H1 (cell line): ENCODE results near the gene ARF3. TPM values are rescaled to one million over a fixed set of nuclear protein-coding genes. Genes with fewer than 3 reads are reported as not detected.

ENCODE experiments used
- CTCF ChIA-PET: fragments of 300-600 bp; sonication (Branson Sonifier 250); formaldehyde crosslinking; loops from one replicate; lab custom pipeline; 2021; ENCODE audit not compliant: partially characterized antibody; lab: Charles Lee
- POLR2A ChIA-PET: fragments of 300-600 bp; sonication (Branson Sonifier 250); formaldehyde crosslinking; loops from one replicate; lab custom pipeline; 2021; ENCODE audit warnings: inconsistent platforms; ENCODE audit not compliant: partially characterized antibody; lab: Charles Lee
- DNase-seq, 2 experiments: peaks; one replicate each; pipeline versions ENCODE4 v3.0.0 to v3.0.0-alpha.2; 2010 to 2022; ENCODE audit warnings: low spot score in 2 of 2, low read depth in 1 of 2, mixed read lengths in 1 of 2
- FAIRE-seq: peaks from 2 replicates; lab custom pipeline; 2011; peaks lifted over from hg19 to GRCh38; lab: Jason Lieb, UNC
- H2AFZ ChIP-seq: 2 replicates; pipeline ENCODE4 v1.8.1; 2012; ENCODE audit warnings: low read length, inconsistent platforms
- H2AK5ac ChIP-seq: 2 replicates; pipeline ENCODE4 v1.6.1; 2013; ENCODE audit warnings: low read depth, low read length
- H2BK120ac ChIP-seq: replicated peaks from 2 replicates; pipeline ENCODE3; 2013; ENCODE audit warnings: low read depth, low read length, inconsistent platforms
- H2BK12ac ChIP-seq: 2 replicates; pipeline ENCODE4 v1.6.1; 2013; ENCODE audit warnings: low read depth, low read length
- H2BK15ac ChIP-seq: 2 replicates; pipeline ENCODE4 v1.6.1; 2013; ENCODE audit warnings: low read length
- H2BK20ac ChIP-seq: 2 replicates; pipeline ENCODE4 v1.6.1; 2013; ENCODE audit warnings: low read length
- H2BK5ac ChIP-seq: 2 replicates; pipeline ENCODE4 v1.6.1; 2013; ENCODE audit warnings: low read depth, low read length
- H3K14ac ChIP-seq: 2 replicates; pipeline ENCODE4 v1.6.1; 2013; ENCODE audit warnings: inconsistent platforms; ENCODE audit not compliant: insufficient read length
- H3K18ac ChIP-seq: 2 replicates; pipeline ENCODE4 v1.6.1; 2013; ENCODE audit warnings: low read length; ENCODE audit errors: extremely low read depth
- H3K23ac ChIP-seq: 2 replicates; pipeline ENCODE4 v1.6.1; 2013; ENCODE audit warnings: inconsistent platforms; ENCODE audit not compliant: insufficient read length
- H3K23me2 ChIP-seq: 2 replicates; pipeline ENCODE4 v1.6.1; 2013; ENCODE audit warnings: low read depth, low read length
- H3K27ac ChIP-seq: 2 replicates; pipeline ENCODE4 v1.6.1; 2011; ENCODE audit warnings: low read depth, low read length, inconsistent platforms
- H3K27me3 ChIP-seq, 4 experiments: replicated peaks in 1 of 4; 1 replicate in 1 of 4; 2 replicates in 3 of 4; pipeline versions ENCODE4 v1.6.1 to v1.8.1; 2011 to 2013; ENCODE audit warnings: low read length in 3 of 4, mild to moderate bottlenecking in 3 of 4, inconsistent platforms in 2 of 4, mixed read lengths in 2 of 4, moderate library complexity in 1 of 4; ENCODE audit not compliant: control insufficient read depth in 3 of 4, insufficient read depth in 3 of 4; ENCODE audit errors: extremely low read depth in 1 of 4
- H3K36me3 ChIP-seq, 4 experiments: 2 replicates each; pipeline versions ENCODE4 v1.6.1 to v1.8.1; 2011 to 2013; ENCODE audit warnings: mild to moderate bottlenecking in 4 of 4, low read length in 3 of 4, moderate library complexity in 2 of 4, control low read depth in 1 of 4, inconsistent platforms in 1 of 4; ENCODE audit not compliant: insufficient read depth in 4 of 4, control insufficient read depth in 2 of 4
- H3K4ac ChIP-seq: replicated peaks from 2 replicates; pipeline ENCODE3; 2013; ENCODE audit warnings: low read length, low read depth, mixed read lengths, inconsistent platforms; ENCODE audit not compliant: insufficient read length
- H3K4me1 ChIP-seq, 4 experiments: replicated peaks in 1 of 4; 1 replicate in 1 of 4; 2 replicates in 3 of 4; pipeline versions ENCODE4 v1.6.1 to v1.8.1; 2011 to 2013; ENCODE audit warnings: low read length in 3 of 4, inconsistent platforms in 2 of 4, mixed read lengths in 1 of 4; ENCODE audit not compliant: insufficient read depth in 4 of 4, control insufficient read depth in 3 of 4
- H3K4me2 ChIP-seq, 2 experiments: 2 replicates each; pipeline versions ENCODE4 v1.6.1 to v1.8.1; 2011 to 2013; ENCODE audit warnings: low read depth in 2 of 2, low read length in 2 of 2, control low read depth in 1 of 2, inconsistent platforms in 1 of 2, mild to moderate bottlenecking in 1 of 2; ENCODE audit not compliant: insufficient read depth in 1 of 2
- H3K4me3 ChIP-seq, 4 experiments: fragments of 200-600, 300-600 bp in 1 of 4; sonication (generic), shearing (Covaris generic), sonication (Bioruptor Twin) in 1 of 4; 2 replicates each; pipeline versions ENCODE4 v1.5.1 to v1.8.1; 2011 to 2016; ENCODE audit warnings: low read length in 4 of 4, low read depth in 3 of 4, control low read depth in 2 of 4, inconsistent platforms in 2 of 4, mild to moderate bottlenecking in 2 of 4, mixed read lengths in 1 of 4, moderate library complexity in 1 of 4; ENCODE audit not compliant: insufficient read depth in 2 of 4; ENCODE audit errors: extremely low read depth in 1 of 4
- H3K56ac ChIP-seq: replicated peaks from 2 replicates; pipeline ENCODE3; 2013; ENCODE audit warnings: low read depth, mild to moderate bottlenecking, mixed read lengths, low read length, inconsistent platforms; ENCODE audit not compliant: insufficient read length
- H3K79me1 ChIP-seq: 2 replicates; pipeline ENCODE4 v1.6.1; 2013; ENCODE audit warnings: low read depth, low read length, control low read depth
- H3K79me2 ChIP-seq, 2 experiments: 2 replicates each; pipeline versions ENCODE4 v1.6.1 to v1.8.1; 2012 to 2013; ENCODE audit warnings: low read length in 2 of 2, mild to moderate bottlenecking in 2 of 2, inconsistent platforms in 1 of 2; ENCODE audit not compliant: insufficient read depth in 2 of 2, control insufficient read depth in 1 of 2
- H3K9ac ChIP-seq, 4 experiments: replicated peaks in 1 of 4; 1 replicate in 1 of 4; 2 replicates in 3 of 4; pipeline versions ENCODE4 v1.6.1 to v1.8.1; 2011 to 2013; ENCODE audit warnings: low read depth in 3 of 4, low read length in 3 of 4, control low read depth in 2 of 4, mild to moderate bottlenecking in 2 of 4, moderate library complexity in 2 of 4, inconsistent platforms in 1 of 4; ENCODE audit errors: extremely low read depth in 1 of 4
- H3K9me3 ChIP-seq, 2 experiments: 2 replicates each; pipeline versions ENCODE4 v1.6.1 to v1.8.1; 2012 to 2013; ENCODE audit warnings: mild to moderate bottlenecking in 2 of 2, moderate library complexity in 2 of 2, control low read depth in 1 of 2, inconsistent platforms in 1 of 2, low read depth in 1 of 2, low read length in 1 of 2, mixed read lengths in 1 of 2; ENCODE audit not compliant: insufficient read depth in 2 of 2
- H4K20me1 ChIP-seq, 2 experiments: replicated peaks in 1 of 2; 2 replicates each; pipeline versions ENCODE3 to v1.8.1; 2011 to 2013; ENCODE audit warnings: inconsistent platforms in 2 of 2, low read length in 2 of 2, mild to moderate bottlenecking in 1 of 2; ENCODE audit not compliant: insufficient read depth in 2 of 2, control insufficient read depth in 1 of 2
- H4K5ac ChIP-seq: 2 replicates; pipeline ENCODE4 v1.6.1; 2013; ENCODE audit warnings: low read length, low read depth, mixed read lengths, inconsistent platforms; ENCODE audit not compliant: insufficient read length
- H4K8ac ChIP-seq: 2 replicates; pipeline ENCODE4 v1.8.0; 2013; ENCODE audit warnings: mild to moderate bottlenecking, moderate library complexity, low read length, inconsistent platforms; ENCODE audit not compliant: insufficient read depth; ENCODE audit errors: extremely low read depth
- H4K91ac ChIP-seq: replicated peaks from 2 replicates; pipeline ENCODE3; 2013; ENCODE audit warnings: low read length, mixed read lengths, inconsistent platforms; ENCODE audit not compliant: insufficient read length
- EZH2 ChIP-seq: fragments of 200-600 bp; sonication (generic); IDR thresholded peaks from 2 replicates; pipeline ENCODE4 v1.7.1; 2012; ENCODE audit warnings: low read depth, mild to moderate bottlenecking, moderate library complexity, low read length, inconsistent platforms; ENCODE audit not compliant: severe bottlenecking
- TBP ChIP-seq: IDR thresholded peaks from 2 replicates; pipeline ENCODE4 v1.6.1; 2011; ENCODE audit warnings: low read depth, low read length, improper control_type of control experiment
- WGBS, 2 experiments: shearing (Covaris generic) in 1 of 2; methylation state at CpG; one replicate each; pipeline versions ENCODE4 v1.1.6 to v1.1.7; 2013 to 2015; ENCODE audit warnings: low lambda C conversion rate in 2 of 2, mixed read lengths in 2 of 2, inconsistent platforms in 1 of 2, low coverage in 1 of 2, missing lambda C conversion rate in 1 of 2; ENCODE audit not compliant: insufficient replicate concordance in 2 of 2, insufficient coverage in 1 of 2, insufficient read length in 1 of 2; ENCODE audit errors: extremely low coverage in 1 of 2, missing lambda C conversion rate in 1 of 2; 5-methylcytosine and 5-hydroxymethylcytosine counted together
- polyA plus RNA-seq, 7 experiments: library from polyadenylated mRNA; depleted of rRNA in 3 of 7; stranded (reverse) in 5 of 7; unstranded in 2 of 7; fragments of >200 nt in 5 of 7; fragments of 200-250 nt in 2 of 7; gene quantifications; 1 replicate in 5 of 7; 2 replicates in 1 of 7; 4 replicates in 1 of 7; pipeline versions ENCODE4 v1.2.1 to v1.2.3, GENCODE V29; 2011 to 2013; ENCODE audit warnings: missing spikeins in 2 of 7, mixed read lengths in 2 of 7
- total RNA-seq: library from RNA; stranded (reverse); fragmentation: NEBNext Ultra II Directional; extraction: Animal tissue kit (Norgen Biotek cat#: 25700); gene quantifications from 2 replicates; pipeline ENCODE4 v1.2.1, GENCODE V29; 2021

Gene ARF3
- total and polyA plus RNA-seq, 2 of the 8 experiments (the other 6 are each of a cell fraction or from before 2014, with no cell fraction given) = 231 to 250 TPM

DNA sequence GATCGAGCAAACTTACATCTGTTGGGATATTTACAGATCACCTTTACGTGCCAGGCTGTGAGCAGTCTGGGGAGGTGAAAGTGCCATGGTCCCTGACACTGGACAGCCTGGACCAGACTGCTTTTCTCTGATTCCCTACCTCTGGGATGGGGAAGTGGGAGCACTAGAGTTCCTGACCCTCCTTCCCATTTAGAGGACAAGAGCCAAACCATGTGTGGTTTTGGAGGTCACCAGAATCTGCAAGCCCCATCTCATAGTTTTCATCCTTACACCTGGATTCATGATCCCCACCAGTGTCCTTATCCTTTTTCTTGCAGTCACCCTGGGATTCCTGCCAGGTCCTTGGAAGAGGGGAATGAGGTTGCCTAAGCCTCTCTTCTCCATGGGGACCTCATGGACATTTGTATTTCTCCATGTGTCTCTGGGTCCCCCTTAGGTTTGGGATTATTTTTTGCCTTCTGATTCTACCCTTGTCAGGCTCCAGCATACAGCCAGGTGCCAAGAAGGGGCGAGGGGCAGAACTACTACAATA, 15.7 kb upstream of the ARF3 start:
- H3K9ac ChIP-seq = no peak overlapping the region
- H3K18ac ChIP-seq = 0 out of 2 replicates have a peak overlapping the region, but pooled peaks have one; percentile 38
- CTCF ChIA-PET = interaction anchor here (0.6 to 40.8 kb wide), 14 partner anchors 10 to 156 kb away, joined by 3 to 1336 read pairs (median 6); partner anchors contain the start of genes ARF3, DDN, RHEBL1 and WNT1
- no peak overlapping the region for H4K5ac ChIP-seq
- no peak overlapping the region for H3K4ac ChIP-seq
- no peaks in the 10 kb centered on the region for H3K9me3 ChIP-seq
- no peaks in the 10 kb centered on the region; a peak in 1 of 8 replicates for H3K36me3 ChIP-seq
- POLR2A ChIA-PET = interaction anchor here (0.8 to 2.7 kb wide), 7 partner anchors 8 to 107 kb away, joined by 3 to 10 read pairs (median 4); partner anchors contain the start of genes ARF3 and RND1
- H4K91ac ChIP-seq = no peak overlapping the region
- H3K23me2 ChIP-seq = peaks cover 9% of the 10 kb centered on the region
- no peak overlapping the region for H3K14ac ChIP-seq
- WGBS, 2 experiments = 24% methylated on average over 3 of the region's 3 CpGs; no CpG with 5 or more reads in 1 of the 2 experiments
- H2AK5ac ChIP-seq = no peak overlapping the region
- H3K4me1 ChIP-seq = peaks cover 12 to 32% (median 28%) of the 10 kb centered on the region in 4 experiments
- H3K23ac ChIP-seq = no peak overlapping the region
- H3K79me2 ChIP-seq = no peaks in the 10 kb centered on the region
- no peak overlapping the region for H4K8ac ChIP-seq
- H3K79me1 ChIP-seq = no peaks in the 10 kb centered on the region
- H2BK15ac ChIP-seq = no peak overlapping the region
- peak; percentile 23 for TF ChIP-seq EZH2
- TF ChIP-seq TBP = no peak
- FAIRE-seq = no peak
- H3K27me3 ChIP-seq = peaks cover 64 to 96% (median 94%) of the 10 kb centered on the region in 4 experiments
- H3K56ac ChIP-seq = no peak overlapping the region
- H2BK120ac ChIP-seq = no peak overlapping the region
- no peak overlapping the region for H2BK5ac ChIP-seq
- H2BK20ac ChIP-seq = no peak overlapping the region
- 0 out of 2 replicates have a peak overlapping the region, but pooled peaks have one; percentile 55 for H2BK12ac ChIP-seq
- H2AFZ ChIP-seq = no peak overlapping the region
- peaks cover 4 to 19% of the 10 kb centered on the region in 2 experiments for H4K20me1 ChIP-seq
- DNase-seq = no peak
- no peak overlapping the region for H3K4me3 ChIP-seq
- H3K4me2 ChIP-seq = no peak overlapping the region; a peak in 1 of 4 replicates
- H3K27ac ChIP-seq = no peak overlapping the region
